ENCODE data around the gene SRGAP2C.
"Not testable (repeated sequence)": the region's sequence is repeated elsewhere in the genome, so short reads cannot be mapped to it uniquely, and the experiment has no call there.

GRCh38 chr1:121202986-121203385 lies 18.2 kb downstream of the SRGAP2C start:
- TF ChIP-seq, protein P1, sequence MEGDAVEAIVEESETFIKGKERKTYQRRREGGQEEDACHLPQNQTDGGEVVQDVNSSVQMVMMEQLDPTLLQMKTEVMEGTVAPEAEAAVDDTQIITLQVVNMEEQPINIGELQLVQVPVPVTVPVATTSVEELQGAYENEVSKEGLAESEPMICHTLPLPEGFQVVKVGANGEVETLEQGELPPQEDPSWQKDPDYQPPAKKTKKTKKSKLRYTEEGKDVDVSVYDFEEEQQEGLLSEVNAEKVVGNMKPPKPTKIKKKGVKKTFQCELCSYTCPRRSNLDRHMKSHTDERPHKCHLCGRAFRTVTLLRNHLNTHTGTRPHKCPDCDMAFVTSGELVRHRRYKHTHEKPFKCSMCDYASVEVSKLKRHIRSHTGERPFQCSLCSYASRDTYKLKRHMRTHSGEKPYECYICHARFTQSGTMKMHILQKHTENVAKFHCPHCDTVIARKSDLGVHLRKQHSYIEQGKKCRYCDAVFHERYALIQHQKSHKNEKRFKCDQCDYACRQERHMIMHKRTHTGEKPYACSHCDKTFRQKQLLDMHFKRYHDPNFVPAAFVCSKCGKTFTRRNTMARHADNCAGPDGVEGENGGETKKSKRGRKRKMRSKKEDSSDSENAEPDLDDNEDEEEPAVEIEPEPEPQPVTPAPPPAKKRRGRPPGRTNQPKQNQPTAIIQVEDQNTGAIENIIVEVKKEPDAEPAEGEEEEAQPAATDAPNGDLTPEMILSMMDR (IDR thresholded peaks at IDR 0.05; ENCODE audit: insufficient read depth, low read length, poor library complexity, severe bottlenecking) = not testable (repeated sequence)
- not testable (repeated sequence) for TF ChIP-seq EZH2phosphoT487 (conservative IDR thresholded peaks at IDR 0.05; ENCODE audit: low read length)

All from SU-DHL-6 (cell line).